GM19467 (cell line): ENCODE measurements around the gene PALD1.

Experiments used
- ATAC-seq: cut with Tn5 transposase; IDR thresholded peaks from one replicate; pipeline ENCODE4 v1.9.1; 2021; ENCODE audit warnings: mild to moderate bottlenecking, moderate library complexity; ENCODE audit not compliant: unreplicated experiment

PALD1 gene

DNA sequence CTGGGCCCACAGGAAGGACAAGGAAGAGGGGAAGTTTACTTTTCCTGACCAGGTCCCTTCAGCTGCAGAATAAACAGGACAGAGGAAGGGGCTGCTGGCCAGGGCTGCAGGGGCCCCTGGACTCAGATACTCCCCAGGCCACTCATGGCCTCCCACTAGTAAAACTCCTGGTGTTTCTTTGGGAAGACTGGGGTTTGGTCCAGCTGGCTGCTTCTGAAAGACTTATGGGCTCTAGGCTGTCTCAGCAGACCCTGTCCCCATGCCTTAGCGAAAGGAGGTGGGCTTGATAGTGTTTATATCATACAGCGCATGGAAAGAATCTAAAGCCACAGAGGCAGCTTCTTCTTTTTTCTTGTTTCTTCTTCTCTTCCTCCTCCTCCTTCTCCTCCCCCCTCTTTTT lies 56.4 kb downstream of the PALD1 start:
- ATAC-seq: no peak

DNA sequence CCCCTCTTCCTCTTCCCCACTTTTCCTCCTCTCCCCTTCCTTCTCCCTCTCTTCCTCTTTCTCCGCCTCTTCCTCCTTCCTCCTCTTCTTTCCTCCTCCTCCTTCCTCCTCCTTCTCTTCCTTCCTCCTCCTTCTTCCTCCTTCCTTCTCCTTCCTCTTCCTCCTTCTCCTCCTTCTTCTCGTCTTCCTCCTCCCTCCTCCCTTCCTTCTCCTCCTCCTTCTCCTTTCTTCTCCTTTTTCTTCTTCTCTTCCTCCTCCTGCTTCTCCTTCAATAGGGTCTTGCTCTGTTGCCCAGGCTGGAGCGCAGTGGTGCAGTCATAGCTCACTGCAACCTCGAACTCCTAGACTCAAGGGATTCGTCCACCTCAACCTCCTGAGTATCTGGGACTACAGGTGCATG lies 56.9 kb downstream of the PALD1 start:
- no peak for ATAC-seq

DNA sequence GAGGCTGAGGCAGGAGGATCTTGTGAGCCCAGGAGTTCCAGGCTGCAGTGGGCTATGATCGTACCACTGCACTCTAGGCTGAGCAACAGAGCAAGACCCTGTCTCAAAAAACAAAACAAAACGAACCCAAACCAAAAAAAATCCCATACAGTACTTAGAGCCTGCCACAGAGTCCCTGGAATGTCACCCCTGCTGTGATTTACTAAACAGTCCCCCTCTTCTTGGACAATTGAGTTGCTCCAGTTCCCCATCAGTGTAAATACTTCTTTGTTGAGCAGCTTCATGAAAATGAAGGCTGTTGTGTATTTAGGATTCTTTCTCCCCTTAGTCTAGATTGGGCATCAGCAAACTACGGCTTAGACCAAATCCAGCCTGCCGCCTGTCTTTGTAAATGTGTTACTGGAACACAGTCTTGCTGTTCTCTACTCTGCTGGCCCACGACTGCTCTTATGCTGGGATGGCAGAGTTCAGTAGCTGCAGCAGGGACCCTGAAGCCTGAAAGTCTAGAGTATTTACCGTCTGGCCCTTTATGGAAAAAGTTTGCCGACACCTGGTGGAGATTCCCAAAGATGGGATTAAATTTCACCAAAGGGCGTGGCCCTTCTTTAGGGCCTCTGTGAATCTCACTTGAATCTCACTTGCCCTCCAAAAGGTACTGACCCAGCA lies 57.8 kb downstream of the PALD1 start:
- no peak for ATAC-seq

DNA sequence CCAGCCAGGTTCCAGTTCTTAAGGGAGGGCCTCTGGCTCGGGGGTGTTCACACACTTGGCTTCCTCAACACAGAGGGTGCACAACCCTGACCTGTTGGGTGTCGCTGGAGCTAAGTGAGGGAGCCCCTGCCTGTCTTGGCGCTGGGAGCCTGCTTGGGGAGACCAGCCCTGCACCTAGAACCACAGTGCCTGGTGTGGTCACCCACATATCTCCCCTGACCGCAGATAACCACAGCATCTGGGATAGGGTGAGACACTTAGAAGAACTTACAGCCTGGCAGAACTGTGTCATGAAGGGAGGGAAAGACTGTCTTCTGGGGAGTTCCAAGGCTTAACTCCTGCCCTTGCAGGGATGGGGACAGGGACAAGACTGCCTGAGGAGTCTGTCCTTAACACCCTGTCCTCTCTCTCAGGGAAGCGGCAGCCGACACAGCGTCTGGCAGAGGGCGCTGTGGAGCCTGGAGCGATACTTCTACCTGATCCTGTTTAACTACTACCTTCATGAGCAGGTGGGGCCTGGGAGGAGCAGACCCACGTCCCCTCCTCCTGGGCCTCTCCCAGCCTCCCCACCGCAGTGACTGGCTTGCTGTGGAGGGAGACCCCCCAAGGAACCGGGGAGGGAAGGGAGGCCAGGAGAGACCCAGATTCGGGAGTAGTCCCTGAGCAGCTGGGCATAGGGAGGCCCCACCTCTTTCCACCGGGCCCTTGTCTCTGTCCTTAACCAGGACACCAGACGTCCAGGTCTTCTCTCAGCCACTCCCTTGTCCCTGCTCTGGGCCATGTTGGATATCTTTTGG lies 59.0 kb downstream of the PALD1 start:
- ATAC-seq: no peak

DNA sequence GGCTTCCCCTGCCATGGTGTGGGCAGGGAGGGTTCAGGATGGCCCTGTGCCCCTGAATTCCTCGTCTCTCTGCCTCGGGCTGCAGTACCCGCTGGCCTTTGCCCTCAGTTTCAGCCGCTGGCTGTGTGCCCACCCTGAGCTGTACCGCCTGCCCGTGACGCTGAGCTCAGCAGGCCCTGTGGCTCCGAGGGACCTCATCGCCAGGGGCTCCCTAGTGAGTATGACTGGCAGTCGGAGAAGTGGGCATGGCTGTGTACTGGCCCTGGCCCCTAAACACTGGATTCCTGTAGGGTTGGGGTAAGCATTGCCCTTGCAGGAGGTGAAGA lies 59.6 kb downstream of the PALD1 start:
- ATAC-seq: no peak

DNA sequence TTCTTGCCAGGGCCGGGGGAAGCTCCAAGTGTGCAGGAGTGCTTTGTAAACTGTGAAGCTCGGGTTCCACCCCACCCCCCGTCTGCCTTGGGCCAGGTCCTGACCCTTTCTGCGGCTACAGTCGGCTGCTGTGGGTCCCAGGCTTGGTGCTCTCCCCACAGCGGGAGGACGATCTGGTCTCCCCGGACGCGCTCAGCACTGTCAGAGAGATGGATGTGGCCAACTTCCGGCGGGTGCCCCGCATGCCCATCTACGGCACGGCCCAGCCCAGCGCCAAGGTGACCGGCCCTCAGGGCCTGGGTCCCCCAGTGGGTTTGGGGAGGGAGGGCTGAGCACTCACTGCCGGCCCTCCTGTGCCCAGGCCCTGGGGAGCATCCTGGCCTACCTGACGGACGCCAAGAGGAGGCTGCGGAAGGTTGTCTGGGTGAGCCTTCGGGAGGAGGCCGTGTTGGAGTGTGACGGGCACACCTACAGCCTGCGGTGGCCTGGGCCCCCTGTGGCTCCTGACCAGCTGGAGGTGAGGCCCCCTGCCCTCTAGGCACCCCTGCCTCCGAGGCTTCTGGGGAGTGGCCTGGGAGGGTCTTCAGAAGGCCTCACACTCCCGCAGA lies 60.3 kb downstream of the PALD1 start:
- no peak for ATAC-seq

DNA sequence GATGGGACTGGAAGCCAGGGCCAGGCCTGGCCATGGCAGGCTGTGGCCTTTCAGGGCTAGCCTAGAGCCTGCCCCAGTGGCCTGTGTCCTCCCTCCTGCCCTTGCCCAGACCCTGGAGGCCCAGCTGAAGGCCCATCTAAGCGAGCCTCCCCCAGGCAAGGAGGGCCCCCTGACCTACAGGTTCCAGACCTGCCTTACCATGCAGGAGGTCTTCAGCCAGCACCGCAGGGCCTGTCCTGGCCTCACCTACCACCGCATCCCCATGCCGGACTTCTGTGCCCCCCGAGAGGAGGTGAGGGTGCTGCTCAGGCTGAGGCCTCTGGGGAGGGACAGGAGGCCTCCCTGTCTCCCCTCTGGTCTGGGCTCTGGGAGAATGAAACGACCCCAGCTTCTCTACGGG lies 60.9 kb downstream of the PALD1 start:
- ATAC-seq: no peak

DNA sequence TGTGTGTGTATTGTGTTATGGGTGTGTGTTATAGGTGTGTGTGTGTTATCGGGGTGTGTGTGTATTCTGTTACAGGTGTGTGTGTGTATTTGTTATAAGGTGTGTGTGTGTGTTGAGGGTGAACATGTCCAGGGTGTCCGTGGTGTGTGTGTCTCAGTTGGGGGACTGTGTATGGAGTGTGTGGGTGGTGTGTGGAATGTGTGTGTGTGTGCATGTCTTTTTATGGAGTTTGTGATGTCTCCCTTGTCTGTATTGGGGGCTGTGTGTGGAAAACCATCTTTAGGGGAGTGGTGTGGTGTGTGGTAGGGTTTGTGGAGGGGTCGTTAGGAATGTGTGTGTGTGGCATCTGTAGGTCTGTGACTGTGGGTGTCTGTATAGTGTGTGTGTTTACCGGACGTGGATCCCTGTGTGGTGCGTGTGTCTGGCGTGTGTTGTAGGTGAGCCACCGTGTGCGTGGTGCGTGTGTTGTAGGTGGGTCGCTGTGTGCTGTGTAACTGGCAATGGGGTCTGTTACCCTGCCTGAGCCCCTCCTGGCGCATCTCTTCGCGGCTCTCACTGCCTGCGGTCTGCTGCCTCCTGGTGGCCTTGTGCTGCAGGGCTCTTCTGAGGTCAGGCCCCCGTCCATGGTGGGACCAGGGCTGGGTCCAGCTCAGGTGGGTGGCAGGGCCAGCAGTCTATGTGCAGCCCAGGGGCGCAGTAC lies 61.7 kb downstream of the PALD1 start:
- ATAC-seq: no peak

DNA sequence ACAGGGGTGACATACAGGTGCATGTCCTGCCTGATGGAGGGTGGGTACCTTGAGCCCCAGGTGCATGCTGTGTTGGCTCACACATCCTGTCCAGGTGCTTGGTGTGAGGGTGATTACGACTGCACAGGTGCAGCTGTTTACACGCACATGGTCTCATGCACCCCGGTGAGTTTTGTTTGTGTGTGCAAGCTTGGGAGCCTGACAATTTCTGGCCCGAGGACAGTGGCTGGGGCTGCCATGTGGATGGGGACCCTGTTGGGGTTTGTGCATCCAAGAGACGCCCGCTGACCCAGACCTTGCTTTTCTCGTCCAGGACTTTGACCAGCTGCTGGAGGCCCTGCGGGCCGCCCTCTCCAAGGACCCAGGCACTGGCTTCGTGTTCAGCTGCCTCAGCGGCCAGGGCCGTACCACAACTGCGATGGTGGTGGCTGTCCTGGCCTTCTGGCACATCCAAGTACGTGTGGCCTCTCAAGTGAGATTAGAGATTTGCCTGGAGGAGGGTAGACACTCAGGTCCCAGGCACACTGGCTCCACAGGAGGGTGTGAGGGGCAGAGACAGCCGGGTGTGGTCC lies 62.3 kb downstream of the PALD1 start:
- ATAC-seq: no peak

DNA sequence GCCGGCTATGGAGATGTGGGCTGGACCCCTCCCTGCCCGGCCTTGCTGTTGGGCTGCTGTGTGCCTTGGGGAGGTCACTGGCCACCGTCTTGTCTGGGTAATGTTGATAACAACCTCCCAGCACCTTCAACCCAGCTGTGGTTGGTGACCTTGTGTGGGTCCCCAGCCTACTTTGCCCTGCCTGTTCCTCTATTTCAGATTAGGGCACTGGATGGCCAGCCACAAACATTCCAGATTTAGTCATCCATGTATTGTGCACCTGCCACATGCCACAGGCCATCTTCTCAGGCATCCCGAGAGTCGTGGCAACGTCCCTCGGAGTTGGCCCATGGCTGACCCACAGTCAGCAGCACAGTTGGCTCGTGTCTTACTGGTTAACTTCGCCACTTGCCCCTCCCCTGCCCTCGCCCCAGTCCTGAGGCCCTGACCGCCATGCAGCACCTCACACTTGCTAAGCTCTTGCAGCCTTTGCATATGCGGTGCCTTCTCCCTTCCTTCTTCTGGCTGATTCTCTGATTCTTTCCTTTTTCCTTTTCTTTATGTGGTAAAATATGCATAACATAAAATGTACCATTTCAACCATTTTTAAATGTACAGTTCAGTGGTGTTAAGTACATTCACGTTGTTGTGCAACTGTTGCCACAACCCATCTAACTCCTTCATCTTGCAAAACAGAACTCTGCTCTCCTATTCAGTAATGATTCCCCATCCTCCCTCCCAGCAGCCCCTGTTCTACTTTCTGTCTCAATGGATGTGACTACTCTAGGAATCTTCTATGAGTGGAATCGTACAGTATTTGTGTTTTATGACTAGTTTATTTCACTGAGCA lies 63.4 kb downstream of the PALD1 start:
- no peak for ATAC-seq

DNA sequence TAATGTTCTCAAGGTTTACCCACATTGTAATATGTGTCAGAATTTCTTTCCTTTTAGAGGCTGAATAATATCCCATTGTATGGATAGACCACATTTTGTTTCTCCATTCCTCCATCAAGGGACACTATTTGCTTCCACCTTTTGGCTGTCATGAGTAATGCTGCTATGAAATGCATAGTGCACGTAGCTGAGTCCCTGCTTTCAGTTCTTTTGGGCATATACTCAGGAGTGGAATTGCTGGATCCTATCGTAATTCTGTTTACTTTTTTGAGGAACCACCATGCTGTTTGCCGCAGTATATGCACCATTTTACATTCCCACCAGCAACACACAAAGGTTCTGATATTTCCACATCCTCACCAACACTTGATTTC lies 64.0 kb downstream of the PALD1 start:
- ATAC-seq: no peak

DNA sequence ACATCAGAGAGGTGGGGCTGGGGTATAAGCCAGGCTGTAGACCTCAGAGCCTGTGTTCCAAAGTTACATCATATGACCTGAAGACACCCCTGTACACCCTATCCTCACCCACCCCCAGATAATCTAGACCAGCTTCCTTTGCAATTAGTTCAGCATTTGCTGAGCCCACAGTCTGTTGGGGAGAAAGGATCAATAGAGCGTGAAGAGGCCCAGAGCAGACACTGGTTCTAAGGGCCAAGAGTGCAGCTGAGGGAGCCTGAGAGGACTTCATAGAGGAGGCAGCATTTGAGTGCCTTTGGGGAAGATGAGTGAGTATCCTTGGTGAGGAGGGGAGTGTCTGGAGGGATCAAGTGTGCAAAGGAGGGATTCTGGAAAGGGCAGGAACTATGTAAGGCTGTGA lies 65.3 kb downstream of the PALD1 start:
- no peak for ATAC-seq

DNA sequence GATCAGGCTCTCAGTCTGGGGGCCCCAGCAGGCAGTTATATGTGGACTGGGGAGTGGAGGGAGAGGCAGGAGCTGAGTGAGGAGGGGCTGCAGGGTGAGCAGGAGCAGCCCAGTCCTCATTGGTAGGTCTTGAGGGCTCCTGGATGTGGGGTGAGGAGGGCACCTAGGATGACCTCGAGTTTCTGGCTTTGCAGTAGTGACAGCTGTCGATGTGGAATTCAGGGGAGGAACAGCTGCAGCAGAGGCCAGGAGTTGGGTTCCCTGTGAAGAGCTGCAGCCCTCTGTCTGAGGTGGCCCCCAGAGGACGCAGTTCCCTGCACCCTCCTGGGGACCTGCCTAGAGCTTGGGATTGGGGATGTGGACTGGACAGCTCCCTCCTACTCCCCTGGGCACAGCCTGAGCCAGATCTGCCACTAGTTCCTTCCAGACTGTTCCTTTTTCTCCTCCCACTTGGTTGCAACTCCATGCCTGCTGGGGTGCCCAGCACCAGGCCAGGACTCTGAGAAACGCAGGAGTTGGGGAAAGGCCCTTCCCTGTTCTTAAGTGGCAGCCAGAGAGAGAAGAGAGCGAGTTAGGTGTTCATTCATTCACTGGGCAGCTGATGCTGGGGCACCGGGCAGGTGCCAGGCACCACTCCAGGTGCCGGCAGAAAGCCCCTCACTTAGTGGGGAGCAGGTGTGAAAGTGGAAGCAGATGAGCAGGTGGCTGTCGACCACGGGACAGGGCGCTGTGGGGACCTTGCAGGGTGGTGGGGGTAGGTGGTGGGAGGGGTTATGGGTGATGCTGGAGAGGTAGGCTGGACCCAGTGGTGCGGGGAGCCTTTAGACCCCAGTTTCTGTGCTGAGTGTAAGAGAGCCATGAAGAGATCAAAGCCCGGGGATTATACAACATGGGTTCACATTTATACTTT lies 66.1 kb downstream of the PALD1 start:
- ATAC-seq: no peak

DNA sequence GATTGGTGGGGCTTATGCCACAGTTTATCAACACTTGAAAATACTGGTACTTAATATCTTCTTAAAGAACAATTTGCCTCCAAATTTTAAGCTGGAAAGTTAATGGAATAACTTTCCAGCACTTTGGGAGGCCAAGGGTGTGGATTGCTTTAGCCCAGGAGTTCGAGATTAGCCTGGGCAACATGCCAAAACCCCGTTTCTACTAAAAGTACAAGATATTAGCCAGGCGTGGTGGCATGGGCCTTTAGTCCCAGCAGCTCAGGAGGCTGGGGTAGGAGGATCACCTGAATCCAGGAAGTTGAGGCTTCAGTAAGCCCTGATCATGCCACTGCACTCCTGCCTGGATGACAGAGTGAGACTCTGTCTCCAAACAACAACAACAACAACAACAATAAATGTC lies 68.0 kb downstream of the PALD1 start:
- ATAC-seq: no peak

DNA sequence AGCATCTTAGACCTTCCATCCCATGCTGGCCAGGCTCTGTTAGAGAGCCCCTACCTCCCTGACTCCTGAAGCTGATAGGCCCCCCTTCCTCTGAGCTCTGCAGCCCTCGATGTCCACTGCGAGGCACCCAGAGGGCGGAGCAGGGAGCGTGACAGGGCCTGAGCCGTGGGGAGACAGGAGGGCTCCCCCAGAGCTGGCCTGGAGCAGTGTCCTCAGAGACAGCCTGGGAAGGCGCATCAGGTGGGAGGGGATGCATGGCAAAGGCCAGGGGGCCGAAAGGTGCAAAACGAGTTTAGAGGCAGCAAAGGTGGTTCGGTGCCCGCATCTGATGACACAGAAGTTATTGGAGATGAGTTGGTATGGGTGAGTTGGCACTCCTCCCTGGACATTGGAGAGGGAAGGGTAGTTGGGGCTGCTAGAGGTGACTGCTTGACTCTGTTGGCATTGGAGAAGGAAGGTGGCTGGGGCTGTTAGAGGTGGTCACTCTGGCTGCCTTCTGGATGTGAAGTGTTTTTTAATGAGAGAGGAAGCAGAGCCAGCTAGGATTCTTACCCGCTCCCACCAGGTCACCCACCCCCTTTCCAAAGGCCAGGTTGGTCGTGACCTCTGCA lies 70.9 kb downstream of the PALD1 start:
- no peak for ATAC-seq

DNA sequence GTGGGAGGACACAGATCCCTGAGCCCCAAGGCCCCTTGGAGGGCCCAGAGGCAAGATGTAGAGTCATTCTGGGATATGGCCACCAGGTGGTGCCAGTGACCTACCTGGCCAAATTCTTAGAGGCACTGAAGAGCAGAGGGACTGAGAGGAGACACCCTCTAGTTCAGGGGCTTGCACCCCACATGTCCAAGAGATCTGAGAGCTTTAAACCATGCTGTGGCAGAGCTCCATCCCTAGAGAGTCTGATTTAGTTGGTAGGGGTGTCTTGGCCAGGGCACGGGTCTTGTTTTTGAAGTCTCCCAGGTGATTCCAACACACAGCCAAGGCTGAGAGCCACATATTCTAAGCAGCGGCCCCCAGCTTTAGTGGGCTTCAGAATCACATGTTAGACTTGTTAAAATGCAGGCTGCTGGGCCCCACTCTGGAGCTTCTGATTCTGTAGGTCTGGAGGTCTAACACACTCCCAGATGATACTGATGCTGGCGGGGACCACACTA lies 71.4 kb downstream of the PALD1 start:
- no peak for ATAC-seq

DNA sequence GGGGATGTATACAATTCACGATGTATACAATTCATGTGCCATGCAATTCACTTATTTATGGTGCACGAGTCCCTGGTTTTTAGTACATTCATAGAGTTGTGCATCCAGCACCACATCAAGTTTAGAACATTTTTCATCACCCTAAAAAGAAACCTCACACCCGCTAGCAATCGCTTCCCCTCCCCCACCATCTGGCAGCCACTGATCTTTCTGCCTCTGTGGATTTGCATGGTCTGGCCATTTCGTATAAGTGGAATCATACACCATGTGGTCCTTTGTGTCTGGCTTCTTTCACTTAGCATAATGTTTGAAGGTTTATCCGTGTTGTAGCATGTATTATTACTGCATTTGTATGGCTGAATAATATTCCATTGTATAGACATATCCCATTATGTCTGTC lies 71.9 kb downstream of the PALD1 start:
- no peak for ATAC-seq

DNA sequence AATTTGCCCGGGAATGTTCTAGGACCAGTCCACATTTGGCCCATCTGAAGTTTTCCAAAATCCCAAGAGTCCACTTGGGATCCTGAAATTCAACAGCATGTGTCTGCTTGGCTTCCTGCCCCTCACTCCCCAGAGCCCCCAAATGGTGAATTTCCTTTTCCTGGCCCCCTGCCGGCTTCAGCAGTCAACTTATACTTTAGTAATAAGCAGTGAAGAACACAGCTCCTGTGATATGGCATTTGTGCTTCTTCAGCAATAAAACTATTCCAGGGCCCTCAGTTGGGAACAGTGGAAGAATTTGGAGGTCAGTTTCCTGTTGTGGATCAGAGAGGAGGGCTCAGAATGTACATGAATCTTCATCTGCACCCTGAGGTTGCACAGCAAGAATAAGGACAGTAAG lies 72.9 kb downstream of the PALD1 start:
- no peak for ATAC-seq

DNA sequence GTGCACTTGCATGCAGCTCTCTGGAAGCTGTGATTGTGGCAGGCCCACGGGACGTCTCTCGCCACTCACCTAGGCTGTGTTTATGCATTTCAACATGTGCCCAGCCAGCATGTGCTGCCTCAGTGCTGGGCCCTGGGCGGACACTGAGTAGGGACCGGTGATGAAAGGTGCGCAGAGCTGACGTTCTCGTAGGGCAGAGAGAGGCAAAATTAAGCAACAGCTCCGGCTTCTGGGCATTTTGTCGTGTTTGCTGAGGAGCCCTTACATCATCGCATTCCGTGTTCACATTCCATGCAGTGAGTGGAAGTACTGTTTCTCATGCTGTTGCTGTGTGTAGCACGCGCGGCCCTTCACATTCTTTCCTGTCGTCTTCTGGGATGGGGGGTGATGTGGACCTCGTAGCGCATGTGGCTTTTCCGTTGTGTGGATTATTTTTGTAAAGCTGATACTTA lies 73.4 kb downstream of the PALD1 start:
- no peak for ATAC-seq
